Suprapubic skin (tissue), 4 donors: Measurements from ENCODE around the gene FLII.

Experiments used
- EP300 ChIP-seq: sonication (generic); formaldehyde crosslinking; IDR thresholded peaks from one replicate; pipeline ENCODE4 v1.6.1; 2017; ENCODE audit warnings: antibody characterized with exemption
- POLR2A ChIP-seq, 2 donors: fragments of 450-650 bp; IDR thresholded peaks; one replicate each; pipeline ENCODE4 v1.6.1; 2017; ENCODE audit warnings: antibody characterized with exemption in 2 of 2, mild to moderate bottlenecking in 2 of 2, moderate library complexity in 2 of 2
- POLR2AphosphoS5 ChIP-seq, 3 donors: sonication (generic); formaldehyde crosslinking; IDR thresholded peaks; one replicate each; pipeline ENCODE4 v1.6.1; 2017; ENCODE audit warnings: antibody characterized with exemption in 3 of 3
- TF ChIP-seq, protein P1 (sequence below), 2 donors: fragments of 200-600 bp in 1 of 2; fragments of 450-650 bp in 1 of 2; sonication (generic) in 1 of 2; IDR thresholded peaks; one replicate each; pipeline ENCODE4 v1.5.1; 2016 to 2019; ENCODE audit warnings: antibody characterized with exemption in 2 of 2, mild to moderate bottlenecking in 1 of 2, moderate library complexity in 1 of 2

DNA sequence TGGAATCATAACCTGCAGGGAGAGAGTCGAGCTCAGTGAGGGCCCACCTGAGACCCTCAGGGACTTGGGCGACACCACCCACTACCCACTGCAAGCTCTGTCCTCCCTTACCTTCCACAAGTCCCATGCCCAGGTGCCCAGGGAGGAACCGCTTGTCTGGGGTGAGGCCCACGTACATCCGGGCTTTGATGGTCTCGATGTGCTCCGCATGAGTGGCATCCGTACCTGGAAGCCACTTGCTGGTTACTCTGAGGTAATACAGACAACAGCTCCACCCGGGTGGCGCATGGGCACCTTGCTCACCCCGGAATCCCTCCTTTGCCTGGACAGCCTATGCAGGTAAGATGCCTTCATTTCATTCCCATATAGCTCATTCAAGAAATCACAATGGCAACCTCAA lies 26.8 kb upstream of the FLII start:
- TF ChIP-seq, protein P1, sequence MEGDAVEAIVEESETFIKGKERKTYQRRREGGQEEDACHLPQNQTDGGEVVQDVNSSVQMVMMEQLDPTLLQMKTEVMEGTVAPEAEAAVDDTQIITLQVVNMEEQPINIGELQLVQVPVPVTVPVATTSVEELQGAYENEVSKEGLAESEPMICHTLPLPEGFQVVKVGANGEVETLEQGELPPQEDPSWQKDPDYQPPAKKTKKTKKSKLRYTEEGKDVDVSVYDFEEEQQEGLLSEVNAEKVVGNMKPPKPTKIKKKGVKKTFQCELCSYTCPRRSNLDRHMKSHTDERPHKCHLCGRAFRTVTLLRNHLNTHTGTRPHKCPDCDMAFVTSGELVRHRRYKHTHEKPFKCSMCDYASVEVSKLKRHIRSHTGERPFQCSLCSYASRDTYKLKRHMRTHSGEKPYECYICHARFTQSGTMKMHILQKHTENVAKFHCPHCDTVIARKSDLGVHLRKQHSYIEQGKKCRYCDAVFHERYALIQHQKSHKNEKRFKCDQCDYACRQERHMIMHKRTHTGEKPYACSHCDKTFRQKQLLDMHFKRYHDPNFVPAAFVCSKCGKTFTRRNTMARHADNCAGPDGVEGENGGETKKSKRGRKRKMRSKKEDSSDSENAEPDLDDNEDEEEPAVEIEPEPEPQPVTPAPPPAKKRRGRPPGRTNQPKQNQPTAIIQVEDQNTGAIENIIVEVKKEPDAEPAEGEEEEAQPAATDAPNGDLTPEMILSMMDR (IDR thresholded peaks at IDR 0.05), result no peak
- TF ChIP-seq POLR2A (IDR thresholded peaks at IDR 0.05) (no peak), EP300 (no peak), POLR2AphosphoS5 (IDR thresholded peaks at IDR 0.05) (no peak)
